ENCODE measurements around the gene SEPTIN10. TPM values are rescaled to one million over a fixed set of nuclear protein-coding genes. Genes with fewer than 3 reads are reported as not detected.

The SEPTIN10 gene
- total and polyA plus RNA-seq, 2 experiments from 2014 or later: 52.3 to 85.1 TPM

DNA sequence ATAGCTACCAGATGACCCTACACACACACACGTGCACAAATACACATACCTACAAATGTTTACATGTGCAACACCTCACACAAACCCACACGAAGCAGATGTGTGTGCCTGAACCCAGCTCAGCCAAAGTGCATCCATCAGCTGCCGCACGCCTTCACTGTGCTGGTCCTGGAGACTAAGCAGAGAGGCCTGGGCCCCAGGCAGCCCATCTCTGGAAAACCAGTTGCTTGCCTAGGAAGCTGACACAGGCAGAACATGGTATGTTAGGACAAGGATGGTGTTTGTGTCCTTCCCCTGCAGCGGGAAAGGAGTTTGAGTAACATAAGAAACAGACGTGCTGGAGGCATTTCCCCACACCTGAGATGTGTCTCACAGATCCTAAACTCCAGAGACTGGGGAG lies 86.7 kb downstream of the SEPTIN10 start:
- Mint-ChIP-seq H3K9me3 (no peaks in the 10 kb centered on the region), H3K27me3 (ENCODE audit: insufficient read depth, low read depth, poor library complexity) (peaks cover 12% of the 10 kb centered on the region), H3K27ac (no peak overlapping the region), H3K36me3 (ENCODE audit: low read depth) (no peaks in the 10 kb centered on the region), H3K4me1 (no peaks in the 10 kb centered on the region), H3K4me3 (no peak overlapping the region)
- Histone ChIP-seq H3K4me1 (ENCODE audit: insufficient read depth) (no peaks in the 10 kb centered on the region), H3K9me2 (ENCODE audit: insufficient read depth) (no peaks in the 10 kb centered on the region), H3K4me3 (no peak overlapping the region), H4K20me1 (replicated peaks; ENCODE audit: insufficient read depth) (no peaks in the 10 kb centered on the region), H3K4me2 (no peak overlapping the region), H3K27me3 (ENCODE audit: insufficient read depth) (no peaks in the 10 kb centered on the region), H3F3A (replicated peaks; ENCODE audit: low read depth) (no peaks in the 10 kb centered on the region), H3K27ac (ENCODE audit: low read depth) (no peak overlapping the region), H2AFZ (no peak overlapping the region), H3K36me3 (ENCODE audit: insufficient read depth) (no peaks in the 10 kb centered on the region), H3K79me2 (replicated peaks; ENCODE audit: insufficient read depth) (no peaks in the 10 kb centered on the region)
- no peak for DNase-seq (ENCODE audit: low spot score)
- no peak for ATAC-seq
- TF ChIP-seq ETS1 (IDR thresholded peaks at IDR 0.05): no peak
- TF ChIP-seq CTCF (conservative IDR thresholded peaks at IDR 0.05; ENCODE audit: low read depth in 2 of 2): no peak
- TF ChIP-seq EZH2phosphoT487 (IDR thresholded peaks at IDR 0.05; ENCODE audit: unreplicated experiment): no peak
- no peak for TF ChIP-seq ZNF114 (CRISPR knock-in tag; IDR thresholded peaks at IDR 0.05)
- TF ChIP-seq, protein P1, sequence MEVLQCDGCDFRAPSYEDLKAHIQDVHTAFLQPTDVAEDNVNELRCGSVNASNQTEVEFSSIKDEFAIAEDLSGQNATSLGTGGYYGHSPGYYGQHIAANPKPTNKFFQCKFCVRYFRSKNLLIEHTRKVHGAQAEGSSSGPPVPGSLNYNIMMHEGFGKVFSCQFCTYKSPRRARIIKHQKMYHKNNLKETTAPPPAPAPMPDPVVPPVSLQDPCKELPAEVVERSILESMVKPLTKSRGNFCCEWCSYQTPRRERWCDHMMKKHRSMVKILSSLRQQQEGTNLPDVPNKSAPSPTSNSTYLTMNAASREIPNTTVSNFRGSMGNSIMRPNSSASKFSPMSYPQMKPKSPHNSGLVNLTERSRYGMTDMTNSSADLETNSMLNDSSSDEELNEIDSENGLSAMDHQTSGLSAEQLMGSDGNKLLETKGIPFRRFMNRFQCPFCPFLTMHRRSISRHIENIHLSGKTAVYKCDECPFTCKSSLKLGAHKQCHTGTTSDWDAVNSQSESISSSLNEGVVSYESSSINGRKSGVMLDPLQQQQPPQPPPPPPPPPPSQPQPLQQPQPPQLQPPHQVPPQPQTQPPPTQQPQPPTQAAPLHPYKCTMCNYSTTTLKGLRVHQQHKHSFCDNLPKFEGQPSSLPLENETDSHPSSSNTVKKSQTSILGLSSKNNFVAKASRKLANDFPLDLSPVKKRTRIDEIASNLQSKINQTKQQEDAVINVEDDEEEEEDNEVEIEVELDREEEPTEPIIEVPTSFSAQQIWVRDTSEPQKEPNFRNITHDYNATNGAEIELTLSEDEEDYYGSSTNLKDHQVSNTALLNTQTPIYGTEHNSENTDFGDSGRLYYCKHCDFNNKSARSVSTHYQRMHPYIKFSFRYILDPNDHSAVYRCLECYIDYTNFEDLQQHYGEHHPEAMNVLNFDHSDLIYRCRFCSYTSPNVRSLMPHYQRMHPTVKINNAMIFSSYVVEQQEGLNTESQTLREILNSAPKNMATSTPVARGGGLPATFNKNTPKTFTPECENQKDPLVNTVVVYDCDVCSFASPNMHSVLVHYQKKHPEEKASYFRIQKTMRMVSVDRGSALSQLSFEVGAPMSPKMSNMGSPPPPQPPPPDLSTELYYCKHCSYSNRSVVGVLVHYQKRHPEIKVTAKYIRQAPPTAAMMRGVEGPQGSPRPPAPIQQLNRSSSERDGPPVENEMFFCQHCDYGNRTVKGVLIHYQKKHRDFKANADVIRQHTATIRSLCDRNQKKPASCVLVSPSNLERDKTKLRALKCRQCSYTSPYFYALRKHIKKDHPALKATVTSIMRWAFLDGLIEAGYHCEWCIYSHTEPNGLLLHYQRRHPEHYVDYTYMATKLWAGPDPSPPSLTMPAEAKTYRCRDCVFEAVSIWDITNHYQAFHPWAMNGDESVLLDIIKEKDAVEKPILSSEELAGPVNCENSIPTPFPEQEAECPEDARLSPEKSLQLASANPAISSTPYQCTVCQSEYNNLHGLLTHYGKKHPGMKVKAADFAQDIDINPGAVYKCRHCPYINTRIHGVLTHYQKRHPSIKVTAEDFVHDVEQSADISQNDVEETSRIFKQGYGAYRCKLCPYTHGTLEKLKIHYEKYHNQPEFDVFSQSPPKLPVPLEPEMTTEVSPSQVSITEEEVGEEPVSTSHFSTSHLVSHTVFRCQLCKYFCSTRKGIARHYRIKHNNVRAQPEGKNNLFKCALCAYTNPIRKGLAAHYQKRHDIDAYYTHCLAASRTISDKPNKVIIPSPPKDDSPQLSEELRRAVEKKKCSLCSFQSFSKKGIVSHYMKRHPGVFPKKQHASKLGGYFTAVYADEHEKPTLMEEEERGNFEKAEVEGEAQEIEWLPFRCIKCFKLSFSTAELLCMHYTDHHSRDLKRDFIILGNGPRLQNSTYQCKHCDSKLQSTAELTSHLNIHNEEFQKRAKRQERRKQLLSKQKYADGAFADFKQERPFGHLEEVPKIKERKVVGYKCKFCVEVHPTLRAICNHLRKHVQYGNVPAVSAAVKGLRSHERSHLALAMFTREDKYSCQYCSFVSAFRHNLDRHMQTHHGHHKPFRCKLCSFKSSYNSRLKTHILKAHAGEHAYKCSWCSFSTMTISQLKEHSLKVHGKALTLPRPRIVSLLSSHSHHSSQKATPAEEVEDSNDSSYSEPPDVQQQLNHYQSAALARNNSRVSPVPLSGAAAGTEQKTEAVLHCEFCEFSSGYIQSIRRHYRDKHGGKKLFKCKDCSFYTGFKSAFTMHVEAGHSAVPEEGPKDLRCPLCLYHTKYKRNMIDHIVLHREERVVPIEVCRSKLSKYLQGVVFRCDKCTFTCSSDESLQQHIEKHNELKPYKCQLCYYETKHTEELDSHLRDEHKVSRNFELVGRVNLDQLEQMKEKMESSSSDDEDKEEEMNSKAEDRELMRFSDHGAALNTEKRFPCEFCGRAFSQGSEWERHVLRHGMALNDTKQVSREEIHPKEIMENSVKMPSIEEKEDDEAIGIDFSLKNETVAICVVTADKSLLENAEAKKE (CRISPR knock-in tag; IDR thresholded peaks at IDR 0.05): no peak
- TF ChIP-seq EZH2 (IDR thresholded peaks at IDR 0.05; ENCODE audit: low read depth, unreplicated experiment): no peak
- TF ChIP-seq NANOG (IDR thresholded peaks at IDR 0.05; ENCODE audit: borderline replicate concordance): no peak
- TF ChIP-seq JUNB (IDR thresholded peaks at IDR 0.05; ENCODE audit: unreplicated experiment): no peak
- no peak for TF ChIP-seq CREB1 (CRISPR knock-in tag; IDR thresholded peaks at IDR 0.05; ENCODE audit: low read depth)
